HG03460 (cell line): Measurements from ENCODE around the gene ZNF304.
A peak's percentile ranks its signal among the peaks of the same experiment; 100 is the strongest.

Experiments used
- ATAC-seq: cut with Tn5 transposase; IDR thresholded peaks from one replicate; pipeline ENCODE4 v1.9.1; 2021; ENCODE audit not compliant: unreplicated experiment

Gene ZNF304

GRCh38 chr19:57350877-57351805, at the start of gene ZNF304:
Gene ZNF304, plus strand, starts transcription at chr19:57351271. Its CDS starts 394 bp downstream, at chr19:57351665.
- ATAC-seq, result peak; percentile 96

GRCh38 chr19:57302020-57302465, 49.0 kb upstream of the ZNF304 start:
- no peak for ATAC-seq

DNA sequence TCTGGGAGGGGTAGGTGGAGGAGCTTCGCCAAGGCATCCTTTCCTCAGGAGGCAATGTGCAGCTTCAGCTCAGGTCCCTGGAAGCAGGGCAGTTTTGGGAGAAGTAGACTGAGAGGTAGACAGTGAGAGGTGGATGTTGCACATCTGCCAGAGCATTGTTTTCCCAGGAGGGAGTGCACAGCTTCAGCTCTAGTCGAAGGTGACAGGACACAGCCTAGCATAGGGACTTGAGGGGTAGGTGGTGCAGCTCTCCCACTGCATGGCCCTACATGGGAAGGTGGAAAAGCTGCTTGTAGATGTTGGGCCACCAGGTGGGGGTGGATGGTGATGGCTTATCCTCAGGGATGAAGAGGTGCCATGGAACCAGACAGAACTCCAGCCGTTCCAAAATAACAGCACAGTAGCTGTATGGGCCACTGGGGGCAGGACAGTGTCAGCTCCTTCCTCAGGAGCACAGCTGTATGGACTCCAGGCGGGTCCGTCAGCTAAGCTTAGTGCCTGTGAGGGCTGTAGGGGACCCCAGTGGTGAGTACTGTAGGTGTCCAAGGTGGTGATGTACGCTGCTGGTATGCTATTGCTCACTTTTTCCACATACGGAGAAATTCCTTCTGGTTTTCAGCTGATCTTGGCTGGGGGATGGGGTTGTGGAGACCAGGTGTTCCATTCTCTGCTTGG, 48.2 kb upstream of the ZNF304 start:
- ATAC-seq, result no peak

DNA sequence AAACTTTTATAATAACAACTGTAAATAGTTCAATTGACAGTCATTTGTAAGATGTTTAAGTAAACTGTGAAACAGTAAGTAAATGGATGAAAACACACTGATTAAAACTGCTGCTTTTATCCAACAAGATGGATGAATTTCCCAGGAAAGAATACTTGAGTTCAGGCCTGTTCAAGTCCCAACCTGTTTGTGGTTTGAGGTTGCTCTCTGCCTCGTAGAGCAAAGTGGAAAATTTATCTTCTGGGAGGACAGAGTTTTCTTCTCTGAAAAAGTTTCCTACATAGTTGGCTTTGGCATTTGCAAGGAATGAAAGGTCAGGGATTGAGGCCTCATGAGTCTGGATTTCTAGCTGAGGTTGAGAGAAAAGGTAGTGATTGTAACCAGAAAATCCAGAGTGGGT, 46.0 kb upstream of the ZNF304 start:
- no peak for ATAC-seq

DNA sequence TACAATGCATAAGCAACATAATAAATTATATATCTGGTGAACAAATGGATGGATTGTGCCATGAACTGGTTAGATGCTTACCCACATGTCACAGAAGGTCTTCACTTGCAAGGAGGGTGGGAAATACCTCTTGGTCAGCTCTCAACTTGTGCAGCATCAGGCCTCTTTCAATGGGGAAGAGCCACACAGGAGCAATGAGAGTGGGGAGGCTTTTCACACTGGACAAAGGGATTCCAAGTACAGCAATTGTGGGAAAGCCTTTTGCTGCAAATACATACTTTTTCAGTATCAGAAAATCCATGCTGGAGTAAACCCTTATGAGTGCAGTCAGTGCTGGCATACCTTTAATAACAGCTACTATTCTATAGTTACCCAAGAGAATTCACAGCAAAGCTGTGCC, 42.6 kb upstream of the ZNF304 start:
- ATAC-seq, result no peak

DNA sequence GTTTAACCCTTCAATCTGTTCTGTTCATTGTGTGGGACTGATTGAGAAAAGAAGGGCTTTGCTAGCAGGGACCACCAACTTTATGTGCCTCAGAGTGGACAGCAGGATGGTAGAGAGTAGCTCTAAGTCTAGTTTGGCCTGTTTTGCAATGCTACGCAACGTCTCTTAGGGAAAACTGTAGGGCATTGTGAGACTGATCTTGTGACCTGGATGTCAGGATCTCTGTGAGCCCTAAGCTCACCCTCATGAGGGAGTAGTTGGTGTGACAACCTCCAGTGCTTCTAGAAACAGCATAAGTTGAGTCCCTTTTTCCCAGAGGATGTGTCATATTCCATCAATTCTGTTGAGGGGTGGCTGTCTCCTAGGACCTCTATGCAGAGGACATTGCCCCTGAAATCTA, 40.3 kb upstream of the ZNF304 start:
- ATAC-seq, result no peak

GRCh38 chr19:57314146-57314545, 36.9 kb upstream of the ZNF304 start:
- no peak for ATAC-seq

GRCh38 chr19:57317503-57317902, 33.6 kb upstream of the ZNF304 start:
- no peak for ATAC-seq

GRCh38 chr19:57319869-57320179, 31.2 kb upstream of the ZNF304 start:
- ATAC-seq, result no peak

- peak; percentile 99 for ATAC-seq
Observed at GRCh38 chr19:57320180-57321084, 30.6 kb upstream of the ZNF304 start, which contains the start of gene ZNF543. Gene ZNF543, plus strand, starts transcription at chr19:57320472. Its CDS starts 382 bp downstream, at chr19:57320854.

DNA sequence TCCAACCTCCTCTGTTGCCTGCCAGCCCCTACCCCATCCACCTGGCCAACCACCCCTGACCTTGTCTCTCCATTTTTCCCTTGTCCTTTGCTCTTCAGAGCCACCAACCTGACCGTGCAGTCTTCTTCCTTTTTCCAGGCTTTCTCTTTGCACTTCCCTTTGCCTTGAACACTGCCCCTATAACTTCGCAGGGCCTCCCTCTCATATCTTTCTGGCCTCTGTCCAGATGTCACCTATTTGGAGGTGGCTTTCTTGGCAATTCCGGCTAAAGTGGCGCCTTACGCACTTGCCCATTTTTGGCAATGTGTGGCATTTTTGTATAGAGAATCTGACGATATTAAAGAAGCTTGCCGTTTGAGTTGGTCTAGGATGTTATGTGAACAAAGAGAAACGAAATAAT, 30.0 kb upstream of the ZNF304 start:
- no peak for ATAC-seq

DNA sequence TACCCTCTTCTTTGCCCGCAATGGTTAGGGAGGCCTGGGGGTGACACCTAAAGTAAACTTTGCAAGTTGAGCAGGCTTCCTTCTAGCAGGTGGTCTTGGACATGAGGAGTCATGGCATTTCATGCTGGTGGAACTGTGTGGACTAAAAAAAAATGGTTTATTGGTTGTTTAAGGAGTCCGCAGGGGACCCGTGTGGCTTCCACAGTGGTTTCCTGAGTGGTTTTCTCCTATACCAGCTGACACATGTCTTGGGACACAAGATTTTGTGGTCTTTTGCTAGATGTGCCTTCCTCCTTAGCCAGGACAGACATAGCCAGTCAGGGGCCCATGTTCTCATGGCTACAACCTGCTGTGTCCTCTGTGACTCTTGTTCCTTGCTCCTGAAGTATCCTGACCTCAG, 29.3 kb upstream of the ZNF304 start:
- no peak for ATAC-seq

DNA sequence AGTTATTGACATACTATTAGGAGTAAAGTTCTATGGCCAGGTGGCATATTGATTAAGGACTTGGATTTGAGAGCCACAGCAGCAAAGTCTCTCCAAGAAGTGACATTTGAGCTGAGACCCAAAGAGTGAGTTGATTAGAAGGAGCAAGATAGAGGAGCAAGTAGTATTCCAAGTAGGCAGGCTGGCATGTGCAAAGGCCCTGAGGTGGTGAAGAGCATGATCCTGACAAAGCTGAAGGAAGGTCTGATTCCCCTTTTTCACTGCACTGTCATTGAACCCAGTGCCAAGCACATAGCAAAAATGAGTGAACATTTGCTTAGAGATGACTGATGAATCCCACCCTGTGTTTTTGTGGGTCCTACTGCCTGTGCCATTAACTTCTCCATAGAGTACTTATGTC, 26.1 kb upstream of the ZNF304 start:
- no peak for ATAC-seq

DNA sequence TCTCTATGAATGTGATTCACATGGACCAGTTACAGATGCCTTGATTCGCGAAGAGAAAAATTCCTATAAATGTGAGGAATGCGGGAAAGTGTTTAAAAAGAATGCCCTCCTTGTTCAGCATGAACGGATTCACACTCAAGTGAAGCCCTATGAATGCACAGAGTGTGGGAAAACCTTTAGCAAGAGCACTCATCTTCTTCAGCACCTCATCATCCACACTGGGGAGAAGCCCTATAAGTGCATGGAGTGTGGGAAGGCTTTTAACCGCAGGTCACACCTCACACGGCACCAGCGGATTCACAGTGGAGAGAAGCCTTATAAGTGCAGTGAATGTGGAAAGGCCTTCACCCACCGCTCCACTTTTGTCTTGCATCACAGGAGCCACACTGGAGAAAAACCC, 23.1 kb upstream of the ZNF304 start:
- no peak for ATAC-seq

- ATAC-seq, result no peak
Observed at GRCh38 chr19:57334191-57334590, 16.9 kb upstream of the ZNF304 start.

DNA sequence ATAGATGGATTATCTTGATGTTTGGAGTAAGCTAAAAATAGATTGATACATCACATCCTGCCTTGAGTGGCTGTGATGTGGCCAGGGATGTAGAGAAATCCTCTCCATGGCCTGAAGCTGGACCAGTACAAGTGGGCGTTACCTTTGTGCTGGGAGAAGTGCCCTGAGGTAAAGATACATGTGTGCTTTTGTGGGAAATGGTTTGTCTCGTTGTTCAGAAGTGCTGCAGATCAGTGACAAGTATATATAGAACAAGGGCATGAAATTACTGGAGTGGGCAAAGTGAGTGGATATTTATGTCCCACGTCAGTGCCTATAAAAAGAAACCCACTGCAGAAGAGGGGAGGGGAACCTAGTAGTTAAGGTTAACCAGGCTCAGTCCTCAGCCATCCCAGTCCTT, 12.2 kb upstream of the ZNF304 start:
- no peak for ATAC-seq

DNA sequence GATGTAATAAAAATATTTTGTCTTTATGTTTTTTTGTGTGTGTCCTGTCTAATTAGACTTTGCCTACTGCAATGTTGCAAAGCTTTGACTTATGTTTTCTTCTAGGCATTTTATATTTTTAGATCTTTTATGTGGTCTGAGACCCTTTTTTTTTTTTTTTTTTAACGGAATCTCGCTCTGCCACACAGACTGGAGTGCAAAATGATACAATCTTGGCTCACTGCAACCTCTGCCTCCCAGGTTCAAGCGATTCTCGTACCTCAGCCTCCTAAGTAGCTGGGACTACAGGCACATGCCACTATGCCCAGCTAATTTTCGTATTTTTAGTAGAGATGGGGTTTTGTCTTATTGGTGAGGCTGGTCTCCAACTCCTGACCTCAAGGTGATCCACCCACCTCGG, 8.5 kb upstream of the ZNF304 start:
- no peak for ATAC-seq

- no peak for ATAC-seq
Observed at GRCh38 chr19:57348136-57348535, 2.9 kb upstream of the ZNF304 start.

DNA sequence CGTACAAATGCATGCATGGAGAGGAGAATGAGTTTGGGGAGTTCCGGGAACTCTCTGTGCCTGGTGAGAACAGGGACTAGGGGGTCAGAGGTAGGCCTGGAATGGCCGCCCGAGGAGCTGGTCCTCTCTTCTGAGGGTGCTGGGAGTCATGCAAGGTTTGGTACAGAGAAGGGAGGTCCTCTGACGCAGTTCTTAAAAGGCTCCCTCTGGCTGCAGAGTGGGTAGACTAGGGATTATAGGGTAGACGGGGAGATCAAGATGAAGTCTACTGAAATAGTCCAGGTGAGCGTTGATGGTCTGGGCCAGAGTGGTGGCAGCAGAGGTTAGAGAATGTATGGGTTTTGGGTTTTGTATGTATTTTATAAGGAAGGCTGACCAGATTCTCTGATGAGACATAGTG, 796 bp downstream of the ZNF304 start:
- no peak for ATAC-seq

DNA sequence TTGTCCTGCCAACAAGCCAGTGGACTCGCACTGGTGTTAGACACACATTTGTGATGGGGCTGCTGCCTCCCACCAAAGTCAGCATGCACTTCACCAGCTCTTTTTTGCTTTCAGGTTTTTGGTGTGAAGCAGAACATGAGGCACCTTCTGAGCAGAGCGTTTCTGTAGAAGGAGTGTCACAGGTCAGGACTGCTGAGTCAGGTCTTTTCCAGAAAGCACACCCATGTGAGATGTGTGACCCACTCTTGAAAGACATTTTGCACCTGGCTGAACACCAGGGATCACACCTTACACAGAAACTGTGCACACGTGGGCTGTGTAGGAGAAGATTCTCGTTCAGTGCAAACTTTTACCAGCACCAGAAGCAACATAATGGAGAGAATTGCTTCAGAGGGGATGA, 4.8 kb downstream of the ZNF304 start:
- no peak for ATAC-seq

GRCh38 chr19:57357406-57357805, 6.3 kb downstream of the ZNF304 start:
- no peak for ATAC-seq
